ENCODE measurements around the gene ESR1. TPM values are rescaled to one million over a fixed set of nuclear protein-coding genes. Genes with fewer than 3 reads are reported as not detected.

Gene ESR1
- total and polyA plus RNA-seq, 2 donors (not counting 3 experiments of a cell fraction or from before 2014, with no cell fraction given), result 0.01 TPM; not detected in 1

- H3K36me3 ChIP-seq (ENCODE audit: control insufficient read depth in 2 of 2, extremely low read depth in 1 of 2, insufficient read depth in 2 of 2, low read length in 2 of 2), result no peaks in the 10 kb centered on the region
- no peak overlapping the region for H2AFZ ChIP-seq (ENCODE audit: low read depth, low read length)
- no peaks in the 10 kb centered on the region for H3K79me2 ChIP-seq (ENCODE audit: control insufficient read depth, insufficient read depth, low read length)
- TF ChIP-seq MAX (IDR thresholded peaks at IDR 0.05; ENCODE audit: insufficient read depth, insufficient read length), result no peak
- TF ChIP-seq EZH2 (IDR thresholded peaks at IDR 0.05; ENCODE audit: borderline replicate concordance, low read depth, low read length, severe bottlenecking), result no peak
- no peak for TF ChIP-seq GATA2 (IDR thresholded peaks at IDR 0.05; ENCODE audit: insufficient read depth, insufficient read length, low read depth, low read length)
- no peak for TF ChIP-seq MYC (IDR thresholded peaks at IDR 0.05; ENCODE audit: low read depth, low read length)
- TF ChIP-seq CTCF (IDR thresholded peaks at IDR 0.05; ENCODE audit: extremely low read depth in 1 of 2, insufficient read depth in 1 of 2, low read depth in 1 of 2, low read length in 2 of 2), result no peak
- TF ChIP-seq FOS (IDR thresholded peaks at IDR 0.05; ENCODE audit: borderline replicate concordance, insufficient read depth, low read length), result no peak
- no peaks in the 10 kb centered on the region for H3K4me1 ChIP-seq (ENCODE audit: control insufficient read depth, extremely low read depth, insufficient read depth, low read length)
- FAIRE-seq (no peak), DNase-seq (ENCODE audit: low read depth, low spot score) (no peak)
- H3K4me3 ChIP-seq (replicated peaks in 1 of 3; ENCODE audit: insufficient read depth in 1 of 3, low read depth in 1 of 3, low read length in 3 of 3), result no peak overlapping the region
- H3K9ac ChIP-seq (replicated peaks; ENCODE audit: extremely low read depth, insufficient read depth, low read length), result no peak overlapping the region
- dilution Hi-C loops (cut with MboI; ENCODE audit: extremely low pct_ligation_motif_present, low sequenced_read_pairs), result no loop called here
- H3K27ac ChIP-seq (ENCODE audit: insufficient read depth, low read depth, low read length), result no peak overlapping the region
- H4K20me1 ChIP-seq (replicated peaks; ENCODE audit: control insufficient read depth, extremely low read depth, insufficient read depth, low read length), result no peaks in the 10 kb centered on the region
- ChIA-PET CTCF (no interaction called here), POLR2A (no interaction called here)
- H3K27me3 ChIP-seq (ENCODE audit: control insufficient read depth in 2 of 2, insufficient read depth in 2 of 2, low read length in 2 of 2), result no peaks in the 10 kb centered on the region
- no peaks in the 10 kb centered on the region for H3K9me1 ChIP-seq (replicated peaks; ENCODE audit: control insufficient read depth, extremely low read depth, insufficient read depth, low read length)
- H3K9me3 ChIP-seq (replicated peaks; ENCODE audit: control insufficient read depth, insufficient read depth, low read length), result no peaks in the 10 kb centered on the region
- no TSS peak for BruUV-seq (replicated peaks)
- H3K4me2 ChIP-seq (ENCODE audit: insufficient read depth, low read length), result no peak overlapping the region
- intact Hi-C loops (cut with micrococcal nuclease), result no loop called here
Observed at GRCh38 chr6:152170313-152170701, 362.8 kb downstream of the ESR1 start.
